NCI-H510A treated with DMSO at 0.1 percent for 48 hours (cell line): ENCODE data around the gene HOXA11.

ENCODE experiments used
- DNase-seq: peaks from one replicate; lab custom pipeline; 2025; lab: John Stamatoyannopoulos, UW

HOXA11 gene

DNA sequence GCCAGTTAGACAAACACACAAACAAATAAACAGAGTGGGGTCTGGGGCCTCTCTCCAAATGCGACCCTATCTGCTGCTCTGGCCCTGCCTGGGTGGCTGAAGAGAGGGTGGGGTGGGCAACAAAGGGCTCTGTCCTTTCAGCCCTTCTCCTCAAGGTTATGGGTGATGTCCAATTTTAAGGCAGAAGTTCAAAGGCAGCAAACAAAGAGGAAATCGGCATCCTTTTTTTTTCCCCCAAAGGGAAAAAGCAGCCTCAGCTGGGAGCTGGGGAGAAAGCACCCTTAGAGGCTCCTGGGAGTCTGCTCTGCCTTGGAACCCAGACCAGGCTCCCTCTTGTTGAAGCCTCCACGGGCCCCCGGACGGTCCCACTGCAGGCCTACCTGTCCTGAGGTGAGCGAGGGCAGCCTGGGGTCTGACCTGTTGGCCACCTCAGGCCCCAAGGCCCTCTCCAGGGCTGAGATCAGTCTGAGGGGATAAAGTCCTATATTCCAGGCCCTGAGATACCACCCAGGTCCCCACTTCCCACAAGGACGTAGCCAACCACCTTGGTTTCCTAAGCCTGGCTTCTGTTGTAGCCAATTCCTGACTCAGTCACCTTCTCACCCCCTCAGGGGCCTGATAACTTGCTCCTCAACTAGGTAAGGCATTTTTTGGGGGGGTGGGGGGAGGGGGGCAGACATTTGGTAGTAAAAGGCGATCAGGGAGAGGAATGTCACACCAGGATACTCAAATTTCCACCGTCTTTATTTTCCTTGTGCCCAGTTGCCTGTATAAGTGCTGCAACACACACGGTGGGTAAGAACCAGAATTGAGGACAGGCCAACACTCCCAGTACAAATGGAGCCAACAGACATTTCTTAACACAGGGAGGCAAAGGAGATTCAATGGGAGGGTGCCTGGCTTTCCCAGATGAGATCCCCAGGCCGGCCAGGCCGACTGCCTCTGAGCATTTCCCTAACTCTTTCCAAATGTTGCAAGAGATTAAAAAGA lies 4.3 kb downstream of the HOXA11 start:
- no peak for DNase-seq

GRCh38 chr7:27179503-27180430 lies 5.3 kb downstream of the HOXA11 start:
- peak; percentile 54 for DNase-seq

GRCh38 chr7:27179030-27179429 lies 6.0 kb downstream of the HOXA11 start:
- DNase-seq: no peak

DNA sequence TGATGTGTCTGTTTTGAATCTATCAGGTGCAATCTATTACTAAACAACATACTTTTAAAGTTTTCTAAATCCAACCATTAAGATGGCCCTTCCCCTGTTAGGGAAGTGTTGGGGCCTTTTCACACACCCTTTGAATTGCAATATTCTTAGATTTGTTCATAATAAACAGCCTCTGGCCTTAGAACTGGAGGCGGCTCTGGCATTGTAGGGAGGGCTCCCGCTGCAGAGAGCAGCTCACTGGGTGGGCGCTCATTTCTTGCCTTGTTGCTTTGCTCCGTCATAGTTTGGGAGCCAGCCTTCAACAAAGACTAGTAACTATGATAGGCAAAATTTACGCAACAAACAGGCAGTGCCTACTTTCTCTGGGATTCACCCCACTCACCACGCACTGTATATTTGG lies 6.7 kb downstream of the HOXA11 start:
- DNase-seq: no peak

DNA sequence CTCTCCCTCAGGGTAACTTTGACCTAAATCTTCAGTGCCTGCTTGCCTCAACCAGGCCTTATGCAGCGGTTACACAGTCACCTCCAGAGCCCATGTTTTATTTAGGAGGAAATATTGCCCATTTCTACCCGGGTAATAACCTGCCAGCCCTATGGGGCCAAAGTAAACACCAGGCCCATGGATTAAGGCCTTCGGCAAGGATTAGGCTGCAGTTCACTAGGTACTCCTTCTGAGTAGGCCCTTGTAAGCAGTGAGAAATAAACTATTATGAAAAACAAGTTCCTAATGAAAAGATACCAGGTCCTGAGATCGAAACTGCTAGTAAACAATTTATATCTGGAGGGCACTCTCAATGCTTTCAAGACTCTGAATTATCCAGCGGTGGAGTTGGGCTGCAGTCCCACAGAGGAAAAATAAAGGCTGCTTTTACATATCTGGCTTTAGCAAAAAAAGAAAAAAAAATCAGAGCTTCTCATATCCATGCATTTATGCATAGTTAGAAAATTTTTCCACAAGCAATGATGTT lies 7.2 kb downstream of the HOXA11 start:
- DNase-seq: no peak

GRCh38 chr7:27176962-27177794 lies 7.9 kb downstream of the HOXA11 start:
- DNase-seq: no peak

- no peak for DNase-seq
Measured at GRCh38 chr7:27176524-27176845, 8.5 kb downstream of the HOXA11 start.

DNA sequence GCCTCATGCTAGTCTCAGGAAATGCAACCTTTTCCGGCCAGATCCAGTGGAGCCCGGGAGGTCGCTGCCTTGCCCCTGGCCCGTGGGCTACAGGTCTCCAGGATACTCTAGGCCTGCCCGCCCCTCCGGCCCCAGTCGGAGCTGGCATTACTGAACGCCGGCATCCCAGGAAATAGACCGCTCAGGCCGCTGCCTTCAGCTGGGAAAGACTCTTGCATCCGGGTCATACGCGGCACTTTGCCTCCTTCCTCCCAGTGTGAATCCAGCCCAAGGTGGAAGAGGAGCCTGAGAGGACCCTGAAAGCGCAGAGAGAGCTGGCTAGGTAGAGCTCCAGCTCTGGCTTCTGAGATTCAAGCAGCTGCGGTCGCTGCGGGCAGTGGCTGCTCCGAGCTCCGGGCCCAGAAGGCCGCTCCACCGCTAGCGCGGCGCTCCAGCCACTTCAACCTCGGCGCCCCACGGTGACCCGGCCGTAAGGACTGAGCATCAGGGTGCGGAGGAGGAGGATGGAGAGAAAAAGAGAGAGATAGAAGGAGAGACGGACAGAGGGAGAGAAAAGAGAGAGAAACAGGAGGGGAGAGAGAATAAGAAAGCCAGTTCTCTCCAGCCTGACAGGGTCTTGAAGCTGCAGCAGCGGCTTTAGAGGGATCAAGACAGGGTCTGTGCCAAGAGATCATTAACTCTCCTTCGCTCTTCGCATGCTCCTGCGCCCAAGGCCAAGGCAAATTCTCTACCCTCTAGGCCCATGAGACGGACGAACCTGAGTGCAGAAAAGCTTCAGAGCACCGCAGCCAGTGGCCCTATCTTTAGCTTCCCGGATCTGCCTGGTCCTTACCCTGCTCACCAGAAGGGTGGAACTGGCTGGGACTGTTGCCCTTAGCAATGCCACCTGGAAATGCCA lies 9.2 kb downstream of the HOXA11 start:
- no peak for DNase-seq

- DNase-seq: peak; percentile 75
Measured at GRCh38 chr7:27174874-27175625, 10.0 kb downstream of the HOXA11 start.

DNA sequence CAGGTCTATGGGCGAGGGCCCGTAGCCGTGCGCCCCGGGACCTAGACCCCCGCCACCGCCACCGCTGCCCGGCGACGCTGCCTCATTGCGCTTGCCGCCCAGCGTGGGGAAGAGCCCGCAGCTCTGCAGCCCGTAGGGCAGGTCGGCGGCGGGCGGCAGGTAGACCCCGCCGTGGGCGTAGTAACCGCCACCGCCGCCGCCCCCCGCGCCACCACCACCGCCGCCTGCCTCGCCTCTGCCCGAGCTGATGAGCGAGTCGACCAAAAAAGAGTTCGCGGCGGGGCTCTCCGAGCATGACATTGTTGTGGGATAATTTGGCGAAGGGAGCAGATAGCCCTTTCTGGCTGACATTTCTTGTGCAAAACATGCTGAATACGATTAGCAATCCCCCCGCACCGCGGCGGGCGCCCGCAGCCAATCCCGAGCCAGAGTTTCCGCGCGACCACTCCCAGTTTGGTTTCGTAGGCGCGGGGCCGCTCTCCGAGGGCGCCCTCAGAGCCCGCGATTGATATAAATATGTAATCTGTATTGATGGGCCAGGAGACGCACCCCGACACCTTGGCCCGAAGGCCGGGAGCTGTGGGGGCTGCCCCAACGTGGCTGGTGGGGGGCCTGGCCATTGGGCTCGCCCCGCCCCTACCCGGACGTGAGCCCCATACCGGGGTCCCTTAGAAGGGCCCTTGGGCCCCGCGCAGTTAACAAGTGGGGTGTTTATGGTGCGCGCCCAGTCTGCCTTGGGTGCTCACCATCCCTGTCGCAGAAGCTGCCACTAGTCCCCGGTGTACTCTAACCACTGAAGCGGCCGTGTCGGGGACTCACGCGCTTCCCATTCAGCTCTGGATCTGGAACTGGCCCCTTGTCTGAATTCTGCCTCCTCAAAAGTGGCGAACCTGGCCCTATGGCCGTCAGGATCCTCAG lies 10.8 kb downstream of the HOXA11 start, which contains the start of gene HOXA10:
HOXA10 (minus strand) TSS at position 365 of the 918 bp plus-strand sequence; CDS start at position 351, 14 bp downstream.
- peak; percentile 58 for DNase-seq

GRCh38 chr7:27173511-27173955 lies 11.5 kb downstream of the HOXA11 start:
- peak; percentile 9 for DNase-seq

GRCh38 chr7:27172823-27173510 lies 12.1 kb downstream of the HOXA11 start:
- DNase-seq: peak; percentile 62

DNA sequence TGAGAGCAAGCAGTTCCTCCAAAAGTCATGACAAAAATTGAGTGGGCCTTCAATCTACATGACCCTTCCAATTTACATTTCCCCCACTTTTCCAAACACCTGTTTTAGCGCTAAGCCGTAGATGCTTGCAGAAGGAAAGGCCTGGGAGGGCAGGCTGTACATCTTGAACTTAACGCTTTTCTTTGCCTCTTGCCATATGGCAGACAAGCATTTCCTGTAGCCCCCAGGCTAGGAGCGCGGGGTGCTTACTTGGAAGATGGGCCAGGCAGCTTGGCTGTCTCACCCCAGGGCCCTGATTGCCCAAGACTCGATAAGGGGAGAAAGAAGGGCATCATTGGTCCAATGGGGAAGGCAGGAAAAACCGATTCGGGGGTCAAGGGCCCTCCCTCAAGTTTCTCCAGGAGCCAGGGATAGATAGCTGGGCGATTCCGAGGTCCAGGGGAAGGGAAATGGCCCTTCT lies 12.7 kb downstream of the HOXA11 start:
- DNase-seq: peak; percentile 36

- peak; percentile 91 for DNase-seq
Measured at GRCh38 chr7:27171637-27172314, 13.3 kb downstream of the HOXA11 start.

- DNase-seq: peak; percentile 76
Measured at GRCh38 chr7:27171325-27171636, 13.8 kb downstream of the HOXA11 start.

DNA sequence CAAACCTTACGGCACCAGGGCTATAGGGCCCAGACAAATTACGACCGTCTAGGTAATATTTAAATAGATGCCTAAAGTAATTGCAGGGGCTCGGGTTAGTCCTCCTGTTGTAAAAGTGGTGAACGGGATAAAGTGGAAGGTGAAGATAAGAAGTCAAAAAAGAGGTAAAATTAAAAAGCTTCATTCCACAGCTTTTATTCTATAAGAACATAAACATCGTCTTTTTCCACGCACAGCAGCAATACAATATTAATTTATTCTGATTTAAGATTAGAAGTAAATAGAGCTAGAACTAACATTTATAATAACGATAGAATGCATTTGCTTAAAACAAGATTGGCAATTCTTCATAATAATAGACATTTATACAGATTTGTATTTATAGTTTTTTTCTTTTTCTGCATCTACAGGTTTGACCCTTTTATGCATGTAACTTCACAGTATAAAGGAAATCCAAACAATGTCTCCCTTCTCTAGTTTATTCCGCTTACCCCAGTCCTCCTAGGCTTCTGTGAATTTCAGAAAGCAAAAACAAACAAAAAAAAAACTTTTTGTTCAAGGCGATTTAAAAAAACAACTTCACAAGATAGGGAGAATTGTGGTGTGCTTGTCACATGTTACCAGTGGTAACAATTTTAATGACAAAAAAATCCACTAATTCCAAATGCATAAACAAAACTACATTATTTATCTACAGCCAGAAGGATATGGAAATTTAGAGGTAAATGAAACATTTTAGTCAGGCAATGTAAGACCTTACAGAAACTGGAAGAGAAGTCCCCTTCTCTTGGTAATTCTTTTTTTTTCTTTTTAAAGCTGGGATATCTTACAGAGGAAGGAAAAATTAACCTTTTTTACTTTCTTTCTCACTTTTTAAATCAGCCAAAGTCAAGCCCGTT lies 14.4 kb downstream of the HOXA11 start:
- DNase-seq: no peak
